Small intestine (tissue), 7 donors: ENCODE results near the gene GRK5. TPM values are rescaled to one million over a fixed set of nuclear protein-coding genes. Genes with fewer than 3 reads are reported as not detected.

Experiments
- DNase-seq, 2 donors: peaks; one replicate each; pipeline versions ENCODE4 v3.0.0 to v3.0.0-alpha.2; 2013
- FAIRE-seq: peaks from 2 replicates; lab custom pipeline; 2012; peaks lifted over from hg19 to GRCh38; lab: Jason Lieb, UNC
- H3K27ac ChIP-seq, 3 donors: one replicate each; pipeline ENCODE4 v1.5.1; 2013; ENCODE audit warnings: low read length in 2 of 3, mild to moderate bottlenecking in 2 of 3, control low read depth in 1 of 3, inconsistent platforms in 1 of 3, low read depth in 1 of 3, moderate library complexity in 1 of 3
- H3K27me3 ChIP-seq, 3 donors: one replicate each; pipeline ENCODE4 v1.6.1; 2013; ENCODE audit warnings: low read length in 3 of 3, inconsistent platforms in 1 of 3; ENCODE audit not compliant: control insufficient read depth in 3 of 3, insufficient read depth in 3 of 3
- H3K36me3 ChIP-seq, 3 donors: one replicate each; pipeline ENCODE4 v1.6.1; 2013; ENCODE audit warnings: low read length in 3 of 3, inconsistent platforms in 1 of 3, low read depth in 1 of 3, mild to moderate bottlenecking in 1 of 3, moderate library complexity in 1 of 3; ENCODE audit not compliant: control insufficient read depth in 3 of 3, insufficient read depth in 2 of 3
- H3K4me1 ChIP-seq, 3 donors: one replicate each; pipeline ENCODE4 v1.6.1; 2013; ENCODE audit warnings: low read length in 2 of 3, inconsistent platforms in 1 of 3, low read depth in 1 of 3, mild to moderate bottlenecking in 1 of 3, moderate library complexity in 1 of 3; ENCODE audit not compliant: control insufficient read depth in 3 of 3, insufficient read depth in 2 of 3
- H3K4me3 ChIP-seq, 3 donors: one replicate each; pipeline ENCODE4 v1.5.1; 2013; ENCODE audit warnings: low read length in 3 of 3, control low read depth in 1 of 3, inconsistent platforms in 1 of 3, low read depth in 1 of 3, mild to moderate bottlenecking in 1 of 3, moderate library complexity in 1 of 3
- H3K9me3 ChIP-seq, 2 donors: one replicate each; pipeline ENCODE4 v1.6.1; 2013; ENCODE audit warnings: low read depth in 1 of 2, low read length in 1 of 2; ENCODE audit not compliant: control insufficient read depth in 2 of 2, insufficient read depth in 1 of 2
- WGBS, 3 donors: extraction: QIAGEN DNeasy Blood & Tissue Kit; methylation state at CpG; one replicate each; pipeline ENCODE4 v1.1.7; 2013; 5-methylcytosine and 5-hydroxymethylcytosine counted together
- polyA plus RNA-seq, 4 donors: library from polyadenylated mRNA; stranded (reverse) in 3 of 4; unstranded in 1 of 4; fragments of 200-250 nt in 3 of 4; fragments of 120-200 nt in 1 of 4; gene quantifications; one replicate each; pipeline versions ENCODE4 v1.2.1 to v1.2.3, GENCODE V29; 2013
- donor health status: healthy with polysubstance abuse.
- donor health status: control.
- donor health status: control.
- donor health status: Bipolar disorder and iron deficiency.
- donor health status: healthy.

Gene GRK5
- polyA plus RNA-seq, 4 donors = 21.6 to 50.5 (median 26.0) TPM

GRCh38 chr10:119203006-119203405, 4.4 kb upstream of the GRK5 start:
- Histone ChIP-seq H3K27me3 (no peaks in the 10 kb centered on the region), H3K4me3 (no peak overlapping the region), H3K4me1 (peaks cover 0 to 10% (median 2%) of the 10 kb centered on the region in 3 donors), H3K9me3 (no peaks in the 10 kb centered on the region), H3K36me3 (no peaks in the 10 kb centered on the region), H3K27ac (no peak overlapping the region)
- DNase-seq (no peak), FAIRE-seq (no peak)
- WGBS, 3 donors = 69 to 78% (median 75%) methylated on average over 4 of the region's 4 CpGs

GRCh38 chr10:119205894-119206602, 1.3 kb upstream of the GRK5 start:
- 22 to 27% (median 24%) methylated on average over 17 of the region's 17 CpGs for WGBS, 3 donors
- no peak for FAIRE-seq

GRCh38 chr10:119206603-119207365, 587 bp upstream of the GRK5 start:
- Histone ChIP-seq H3K4me1 (peaks cover 2 to 29% (median 8%) of the 10 kb centered on the region in 3 donors), H3K9me3 (no peaks in the 10 kb centered on the region), H3K27me3 (no peaks in the 10 kb centered on the region), H3K36me3 (no peaks in the 10 kb centered on the region), H3K27ac (peak overlapping the region; percentile 88 to 98 (median 95)), H3K4me3 (peak overlapping the region; percentile 37 to 87 (median 54))
- 0 to 1% (median 1%) methylated on average over 61 to 97 of the region's 97 CpGs for WGBS, 3 donors
- DNase-seq (peak; percentile 66 to 90), FAIRE-seq (no peak)

More at GRCh38 chr10:119205894-119206602, 1.3 kb upstream of the GRK5 start:
- H3K9me3 ChIP-seq = no peaks in the 10 kb centered on the region
- no peaks in the 10 kb centered on the region for H3K27me3 ChIP-seq
- H3K36me3 ChIP-seq = no peaks in the 10 kb centered on the region
- H3K27ac ChIP-seq = peak overlapping the region; percentile 88 to 98 (median 95)
- peak in 1 of 2 donors; percentile 78 for DNase-seq
- H3K4me1 ChIP-seq = peaks cover 2 to 21% (median 3%) of the 10 kb centered on the region in 3 donors
- peak overlapping the region in 2 of 3 donors; percentile 37 to 87 for H3K4me3 ChIP-seq

DNA sequence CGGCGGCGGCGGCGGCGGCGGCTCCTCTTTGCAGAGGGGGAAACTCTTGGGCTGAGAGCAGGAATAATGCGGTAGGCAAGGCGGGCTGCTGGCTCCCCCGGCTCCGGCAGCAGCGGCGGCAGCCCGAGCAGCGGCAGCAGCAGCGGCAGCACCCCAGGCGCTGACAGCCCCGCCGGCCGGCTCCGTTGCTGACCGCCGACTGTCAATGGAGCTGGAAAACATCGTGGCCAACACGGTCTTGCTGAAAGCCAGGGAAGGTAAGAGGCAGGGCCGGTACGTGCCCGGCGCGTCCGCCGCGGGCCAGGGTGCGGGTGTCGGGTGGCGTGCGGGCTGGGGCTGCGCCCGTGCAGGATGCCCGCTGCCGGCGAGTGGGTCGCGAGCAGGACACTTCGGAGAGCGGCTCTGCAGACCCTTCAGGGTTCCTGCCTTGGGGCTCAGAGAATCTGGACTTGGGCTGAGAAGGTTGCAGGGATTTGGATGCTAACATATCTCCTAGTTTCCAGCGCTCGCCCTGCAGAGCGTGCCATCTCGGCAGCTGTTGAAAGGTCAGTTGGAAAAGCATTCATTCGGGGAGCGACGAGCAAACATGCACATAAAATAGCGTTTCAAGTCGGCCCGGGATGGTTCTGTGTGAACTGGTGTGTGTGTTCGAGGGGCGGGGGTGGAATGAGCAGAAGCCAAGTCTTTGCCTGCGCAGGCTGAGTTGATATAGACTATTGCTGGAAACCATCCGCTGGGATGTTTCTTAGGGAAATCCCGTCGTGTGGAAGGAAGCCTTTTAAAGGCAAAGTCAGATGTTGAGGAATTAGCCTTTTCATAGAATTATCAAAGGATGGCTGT, 562 bp downstream of the GRK5 start:
- WGBS, 3 donors = 0% methylated on average over 45 to 62 of the region's 62 CpGs
- Histone ChIP-seq H3K36me3 (peaks cover 0 to 4% (median 0%) of the 10 kb centered on the region in 3 donors), H3K9me3 (no peaks in the 10 kb centered on the region), H3K27me3 (no peaks in the 10 kb centered on the region), H3K4me1 (peaks cover 2 to 36% (median 12%) of the 10 kb centered on the region in 3 donors), H3K4me3 (peak overlapping the region; percentile 78 to 97 (median 87)), H3K27ac (peak overlapping the region; percentile 76 to 90 (median 84))
- FAIRE-seq (no peak), DNase-seq (peak; percentile 54 to 74)

GRCh38 chr10:119208553-119208940, 1.2 kb downstream of the GRK5 start:
- no peak for FAIRE-seq
- 11 to 24% (median 15%) methylated on average over 3 of the region's 3 CpGs for WGBS, 3 donors
- no peaks in the 10 kb centered on the region for H3K27me3 ChIP-seq
- H3K4me3 ChIP-seq = peak overlapping the region; percentile 78 to 97 (median 87)
- H3K36me3 ChIP-seq = peaks cover 0 to 7% (median 0%) of the 10 kb centered on the region in 3 donors
- H3K9me3 ChIP-seq = no peaks in the 10 kb centered on the region
- peak overlapping the region in 2 of 3 donors; percentile 76 to 90 for H3K27ac ChIP-seq
- no peak for DNase-seq
- peaks cover 2 to 37% (median 12%) of the 10 kb centered on the region in 3 donors for H3K4me1 ChIP-seq

GRCh38 chr10:119209035-119209735, 1.8 kb downstream of the GRK5 start:
- Histone ChIP-seq H3K4me1 (peaks cover 2 to 37% (median 12%) of the 10 kb centered on the region in 3 donors), H3K9me3 (no peaks in the 10 kb centered on the region), H3K27me3 (no peaks in the 10 kb centered on the region), H3K36me3 (peaks cover 0 to 7% (median 0%) of the 10 kb centered on the region in 3 donors), H3K27ac (peak overlapping the region in 2 of 3 donors; percentile 76 to 89), H3K4me3 (peak overlapping the region in 2 of 3 donors; percentile 78 to 87)
- DNase-seq (peak; percentile 25 to 80), FAIRE-seq (no peak)
- 13 to 33% (median 29%) methylated on average over 15 of the region's 15 CpGs for WGBS, 3 donors

- H3K4me1 ChIP-seq = peaks cover 2 to 37% (median 12%) of the 10 kb centered on the region in 3 donors
- peaks cover 0 to 12% (median 0%) of the 10 kb centered on the region in 3 donors for H3K36me3 ChIP-seq
- FAIRE-seq = no peak
- H3K4me3 ChIP-seq = peak overlapping the region in 2 of 3 donors; percentile 78 to 87
- DNase-seq = no peak
- no peaks in the 10 kb centered on the region for H3K27me3 ChIP-seq
- WGBS, 3 donors = 37 to 48% (median 45%) methylated on average over 9 of the region's 9 CpGs
- H3K9me3 ChIP-seq = no peaks in the 10 kb centered on the region
- peak overlapping the region in 2 of 3 donors; percentile 76 to 89 for H3K27ac ChIP-seq
These were observed 2.5 kb downstream of the GRK5 start for GRCh38 chr10:119209736-119210355.
